K562 (cell line): ENCODE data around the gene NLGN4X. TPM values are rescaled to one million over a fixed set of nuclear protein-coding genes. Genes with fewer than 3 reads are reported as not detected.

Source experiments
- CCAR2 ChIP-seq: fragments of 200-400 bp; formaldehyde crosslinking; IDR thresholded peaks from 2 replicates; pipeline ENCODE4 v1.6.1; 2017; ENCODE audit warnings: mild to moderate bottlenecking, low read depth, low read length
- CHAMP1 ChIP-seq: fragments of 450-650 bp; IDR thresholded peaks from 2 replicates; pipeline ENCODE4 v1.6.1; 2016; ENCODE audit warnings: mild to moderate bottlenecking
- ILK ChIP-seq: fragments of 450-650 bp; IDR thresholded peaks from 2 replicates; pipeline ENCODE4 v1.6.1; 2016; ENCODE audit warnings: missing genetic modification characterization, low read depth, mild to moderate bottlenecking, missing compliant biosample characterization, moderate library complexity, borderline replicate concordance
- MCM7 ChIP-seq, 2 experiments: fragments of 450-650 bp; IDR thresholded peaks; 2 replicates each; pipeline ENCODE4 v1.6.1; 2016 to 2018
- NONO ChIP-seq, 2 experiments: fragments of 200-400 bp in 1 of 2; fragments of 450-650 bp in 1 of 2; formaldehyde crosslinking in 1 of 2; IDR thresholded peaks; 2 replicates each; pipeline ENCODE4 v1.6.1; 2017; ENCODE audit warnings: low read depth in 2 of 2, mild to moderate bottlenecking in 2 of 2, moderate library complexity in 2 of 2, low read length in 1 of 2
- ZNF668 ChIP-seq: fragments of 250-450 bp; sonication (Bioruptor Pico); IDR thresholded peaks from 2 replicates; pipeline ENCODE4 v1.8.0; 2022; ENCODE audit warnings: mild to moderate bottlenecking, inconsistent platforms
- polyA plus RNA-seq, 8 experiments: library from polyadenylated mRNA; depleted of rRNA in 4 of 8; stranded (reverse) in 5 of 8; unstranded in 3 of 8; fragments of >200 nt; fragmentation: Nextera tagmentation in 2 of 8; fragmentation: Illumina TruSeq in 1 of 8; extraction: Ambion mirVana in 2 of 8; extraction: Trizol in 1 of 8; gene quantifications; 2 replicates each; pipeline versions ENCODE4 v1.2.1 to v1.2.3, GENCODE V29; 2011 to 2014; ENCODE audit warnings: inconsistent platforms in 1 of 8, missing spikeins in 1 of 8
- total RNA-seq, 7 experiments: library from RNA; depleted of rRNA in 6 of 7; stranded (reverse); fragments of >200 nt in 6 of 7; fragmentation: Illumina TruSeq in 2 of 7; extraction: Trizol in 2 of 7; gene quantifications; 2 replicates each; pipeline versions ENCODE4 v1.2.1 to v1.2.3, GENCODE V29; 2011 to 2021; ENCODE audit warnings: low replicate concordance in 1 of 7
- TF ChIP-seq, protein P1 (sequence below): fragments of 450-650 bp; IDR thresholded peaks from 2 replicates; pipeline ENCODE4 v1.6.1; 2016; ENCODE audit warnings: low read depth

Gene NLGN4X
- total and polyA plus RNA-seq, 9 of the 15 experiments (the other 6 are each of a cell fraction or from before 2014, with no cell fraction given) = 0.07 TPM; not detected in 8

DNA sequence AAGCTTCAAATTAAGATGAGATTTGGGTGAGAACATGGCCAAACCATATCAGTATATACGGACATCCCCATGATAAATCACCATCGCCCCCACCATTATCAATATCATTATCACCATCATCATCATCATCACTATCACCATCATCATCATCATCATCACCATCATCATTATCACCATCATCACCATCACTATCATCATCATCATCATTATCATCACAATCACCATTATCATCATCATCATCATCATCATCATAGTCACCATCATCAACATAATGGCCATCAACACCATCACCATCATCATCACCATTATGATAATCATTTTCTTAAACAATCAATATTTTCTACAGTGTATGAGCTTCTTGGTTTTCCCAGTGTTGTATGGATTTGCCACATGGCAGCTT lies 360.9 kb downstream of the NLGN4X start (continued):
- TF ChIP-seq, protein P1, sequence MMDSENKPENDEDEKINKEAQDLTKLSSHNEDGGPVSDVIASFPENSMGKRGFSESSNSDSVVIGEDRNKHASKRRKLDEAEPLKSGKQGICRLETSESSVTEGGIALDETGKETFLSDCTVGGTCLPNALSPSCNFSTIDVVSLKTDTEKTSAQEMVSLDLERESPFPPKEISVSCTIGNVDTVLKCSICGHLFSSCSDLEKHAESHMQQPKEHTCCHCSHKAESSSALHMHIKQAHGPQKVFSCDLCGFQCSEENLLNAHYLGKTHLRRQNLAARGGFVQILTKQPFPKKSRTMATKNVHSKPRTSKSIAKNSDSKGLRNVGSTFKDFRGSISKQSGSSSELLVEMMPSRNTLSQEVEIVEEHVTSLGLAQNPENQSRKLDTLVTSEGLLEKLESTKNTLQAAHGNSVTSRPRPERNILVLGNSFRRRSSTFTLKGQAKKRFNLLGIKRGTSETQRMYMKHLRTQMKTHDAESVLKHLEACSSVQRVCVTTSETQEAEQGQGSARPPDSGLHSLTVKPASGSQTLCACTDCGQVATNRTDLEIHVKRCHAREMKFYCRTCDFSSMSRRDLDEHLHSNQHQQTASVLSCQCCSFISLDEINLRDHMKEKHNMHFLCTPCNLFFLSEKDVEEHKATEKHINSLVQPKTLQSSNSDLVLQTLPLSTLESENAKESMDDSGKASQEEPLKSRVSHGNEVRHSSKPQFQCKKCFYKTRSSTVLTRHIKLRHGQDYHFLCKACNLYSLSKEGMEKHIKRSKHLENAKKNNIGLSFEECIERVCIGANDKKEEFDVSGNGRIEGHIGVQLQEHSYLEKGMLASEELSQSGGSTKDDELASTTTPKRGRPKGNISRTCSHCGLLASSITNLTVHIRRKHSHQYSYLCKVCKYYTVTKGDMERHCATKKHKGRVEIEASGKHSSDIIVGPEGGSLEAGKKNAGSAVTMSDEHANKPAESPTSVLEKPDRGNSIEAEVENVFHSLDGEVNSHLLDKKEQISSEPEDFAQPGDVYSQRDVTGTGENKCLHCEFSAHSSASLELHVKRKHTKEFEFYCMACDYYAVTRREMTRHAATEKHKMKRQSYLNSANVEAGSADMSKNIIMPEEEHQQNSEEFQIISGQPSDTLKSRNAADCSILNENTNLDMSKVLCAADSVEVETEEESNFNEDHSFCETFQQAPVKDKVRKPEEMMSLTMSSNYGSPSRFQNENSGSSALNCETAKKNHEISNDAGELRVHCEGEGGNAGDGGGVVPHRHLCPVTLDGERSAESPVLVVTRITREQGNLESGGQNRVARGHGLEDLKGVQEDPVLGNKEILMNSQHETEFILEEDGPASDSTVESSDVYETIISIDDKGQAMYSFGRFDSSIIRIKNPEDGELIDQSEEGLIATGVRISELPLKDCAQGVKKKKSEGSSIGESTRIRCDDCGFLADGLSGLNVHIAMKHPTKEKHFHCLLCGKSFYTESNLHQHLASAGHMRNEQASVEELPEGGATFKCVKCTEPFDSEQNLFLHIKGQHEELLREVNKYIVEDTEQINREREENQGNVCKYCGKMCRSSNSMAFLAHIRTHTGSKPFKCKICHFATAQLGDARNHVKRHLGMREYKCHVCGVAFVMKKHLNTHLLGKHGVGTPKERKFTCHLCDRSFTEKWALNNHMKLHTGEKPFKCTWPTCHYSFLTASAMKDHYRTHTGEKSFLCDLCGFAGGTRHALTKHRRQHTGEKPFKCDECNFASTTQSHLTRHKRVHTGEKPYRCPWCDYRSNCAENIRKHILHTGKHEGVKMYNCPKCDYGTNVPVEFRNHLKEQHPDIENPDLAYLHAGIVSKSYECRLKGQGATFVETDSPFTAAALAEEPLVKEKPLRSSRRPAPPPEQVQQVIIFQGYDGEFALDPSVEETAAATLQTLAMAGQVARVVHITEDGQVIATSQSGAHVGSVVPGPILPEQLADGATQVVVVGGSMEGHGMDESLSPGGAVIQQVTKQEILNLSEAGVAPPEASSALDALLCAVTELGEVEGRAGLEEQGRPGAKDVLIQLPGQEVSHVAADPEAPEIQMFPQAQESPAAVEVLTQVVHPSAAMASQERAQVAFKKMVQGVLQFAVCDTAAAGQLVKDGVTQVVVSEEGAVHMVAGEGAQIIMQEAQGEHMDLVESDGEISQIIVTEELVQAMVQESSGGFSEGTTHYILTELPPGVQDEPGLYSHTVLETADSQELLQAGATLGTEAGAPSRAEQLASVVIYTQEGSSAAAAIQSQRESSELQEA = no peak
- TF ChIP-seq ZNF668 (CRISPR knock-in tag) (no peak), NONO (IDR thresholded peaks at IDR 0.05; ENCODE audit: low read depth in 2 of 2, low read length in 1 of 2) (no peak), MCM7 (IDR thresholded peaks at IDR 0.05) (no peak), CHAMP1 (no peak), CCAR2 (no peak), ILK (tag) (no peak)
